ENCODE results near the gene IFT122. TPM values are rescaled to one million over a fixed set of nuclear protein-coding genes. Genes with fewer than 3 reads are reported as not detected.

The IFT122 gene
- total and polyA plus RNA-seq, 2 donors from 2014 or later, result 18.4 to 59.2 TPM

DNA sequence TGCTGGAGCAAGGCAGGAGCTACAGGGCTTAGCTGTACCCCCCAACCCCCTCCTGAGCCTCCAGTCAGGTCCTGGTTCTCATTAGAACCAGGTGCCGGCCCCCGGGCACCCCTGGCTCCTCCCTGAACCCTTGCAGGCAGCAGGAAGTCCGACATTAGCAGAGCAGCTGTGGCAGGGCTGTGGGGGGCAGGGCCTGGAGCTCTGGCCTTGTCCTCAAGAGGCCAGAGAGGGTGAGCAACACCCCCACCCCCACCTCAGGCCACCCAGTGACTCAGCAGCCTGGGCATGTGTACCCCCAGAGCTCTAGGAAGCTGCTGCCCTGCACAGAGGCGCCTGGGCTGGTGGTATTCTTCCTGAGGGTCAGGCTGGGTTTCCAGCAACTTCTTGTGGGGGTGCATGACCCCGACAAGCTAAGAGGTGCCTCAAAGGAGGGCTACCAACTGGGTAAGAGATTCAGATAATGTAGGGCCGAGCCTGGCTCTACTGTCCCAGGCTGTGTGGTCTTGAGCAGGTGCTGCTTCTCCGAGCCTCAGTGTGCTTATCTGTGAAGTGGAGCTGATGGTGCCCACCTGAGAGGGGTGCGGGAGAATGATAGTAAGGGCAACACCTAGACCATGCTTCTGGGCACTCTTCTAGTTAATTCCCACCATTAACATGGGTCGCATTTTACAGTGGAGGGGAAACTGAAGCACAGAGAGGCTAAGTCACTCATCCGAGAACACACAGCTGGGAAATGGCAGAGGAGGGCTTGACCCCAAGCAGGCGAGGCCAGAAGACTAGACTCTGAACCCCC, 118.9 kb downstream of the IFT122 start:
- DNase-seq, result peak in 1 of 5 donors; percentile 71
- no peaks in the 10 kb centered on the region for H3K9me3 ChIP-seq (ENCODE audit: control insufficient read depth in 2 of 3, insufficient read depth in 1 of 3, low read length in 3 of 3)
- TF ChIP-seq, protein P1, sequence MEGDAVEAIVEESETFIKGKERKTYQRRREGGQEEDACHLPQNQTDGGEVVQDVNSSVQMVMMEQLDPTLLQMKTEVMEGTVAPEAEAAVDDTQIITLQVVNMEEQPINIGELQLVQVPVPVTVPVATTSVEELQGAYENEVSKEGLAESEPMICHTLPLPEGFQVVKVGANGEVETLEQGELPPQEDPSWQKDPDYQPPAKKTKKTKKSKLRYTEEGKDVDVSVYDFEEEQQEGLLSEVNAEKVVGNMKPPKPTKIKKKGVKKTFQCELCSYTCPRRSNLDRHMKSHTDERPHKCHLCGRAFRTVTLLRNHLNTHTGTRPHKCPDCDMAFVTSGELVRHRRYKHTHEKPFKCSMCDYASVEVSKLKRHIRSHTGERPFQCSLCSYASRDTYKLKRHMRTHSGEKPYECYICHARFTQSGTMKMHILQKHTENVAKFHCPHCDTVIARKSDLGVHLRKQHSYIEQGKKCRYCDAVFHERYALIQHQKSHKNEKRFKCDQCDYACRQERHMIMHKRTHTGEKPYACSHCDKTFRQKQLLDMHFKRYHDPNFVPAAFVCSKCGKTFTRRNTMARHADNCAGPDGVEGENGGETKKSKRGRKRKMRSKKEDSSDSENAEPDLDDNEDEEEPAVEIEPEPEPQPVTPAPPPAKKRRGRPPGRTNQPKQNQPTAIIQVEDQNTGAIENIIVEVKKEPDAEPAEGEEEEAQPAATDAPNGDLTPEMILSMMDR (IDR thresholded peaks at IDR 0.05; ENCODE audit: borderline replicate concordance, extremely low read depth, insufficient read depth), result no peak
- H3K36me3 ChIP-seq (ENCODE audit: control insufficient read depth in 2 of 3, insufficient read depth in 3 of 3, low read length in 3 of 3), result no peaks in the 10 kb centered on the region
- H3K4me1 ChIP-seq (ENCODE audit: control insufficient read depth in 2 of 3, insufficient read depth in 2 of 3, low read depth in 1 of 3, low read length in 3 of 3), result peaks cover 3 to 20% (median 3%) of the 10 kb centered on the region in 3 donors
- intact Hi-C loops (cut with DNase I), result no loop called here
- no peak overlapping the region for H3K4me3 ChIP-seq (ENCODE audit: low read length in 3 of 3)
- FAIRE-seq, result no peak
- H3K27ac ChIP-seq (ENCODE audit: low read depth in 2 of 2, low read length in 2 of 2), result no peak overlapping the region
- H3K27me3 ChIP-seq (ENCODE audit: control insufficient read depth, insufficient read depth, low read length), result no peaks in the 10 kb centered on the region
- H3K9ac ChIP-seq (ENCODE audit: low read length in 3 of 3), result no peak overlapping the region

DNA sequence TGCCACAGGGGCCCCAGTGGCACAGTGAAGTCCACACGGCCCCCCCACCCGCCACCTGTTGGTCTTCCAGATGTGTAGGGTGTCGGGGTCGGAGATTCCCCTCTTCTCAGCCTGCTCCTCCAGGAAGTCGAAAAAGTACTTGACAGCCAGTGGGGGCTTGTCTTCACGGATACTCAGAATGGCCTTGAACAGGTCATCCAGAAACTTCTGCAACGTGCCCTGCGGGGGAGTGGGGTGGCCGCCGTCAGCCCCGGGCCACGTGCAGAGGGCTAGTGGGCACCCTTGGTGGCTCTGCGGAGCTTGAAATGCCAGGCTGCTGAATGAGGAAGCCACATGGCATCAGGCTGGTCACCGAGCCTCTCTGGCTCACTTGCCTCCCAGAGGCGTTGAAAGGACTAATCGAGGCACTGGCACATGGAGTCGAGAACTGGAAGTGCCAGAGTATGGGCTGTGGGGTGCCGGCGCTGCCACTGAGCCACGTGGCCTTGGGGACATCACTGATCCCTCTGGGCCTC, 119.6 kb downstream of the IFT122 start:
- TF ChIP-seq, protein P1 (IDR thresholded peaks at IDR 0.05; ENCODE audit: borderline replicate concordance, extremely low read depth, insufficient read depth), result no peak
- no peaks in the 10 kb centered on the region for H3K27me3 ChIP-seq (ENCODE audit: control insufficient read depth, insufficient read depth, low read length)
- no peaks in the 10 kb centered on the region for H3K36me3 ChIP-seq (ENCODE audit: control insufficient read depth in 2 of 3, insufficient read depth in 3 of 3, low read length in 3 of 3)
- intact Hi-C loops (cut with DNase I), result no loop called here
- DNase-seq (no peak), FAIRE-seq (no peak)
- H3K4me3 ChIP-seq (ENCODE audit: low read length in 3 of 3), result no peak overlapping the region
- no peaks in the 10 kb centered on the region for H3K9me3 ChIP-seq (ENCODE audit: control insufficient read depth in 2 of 3, insufficient read depth in 1 of 3, low read length in 3 of 3)
- peaks cover 3 to 19% (median 3%) of the 10 kb centered on the region in 3 donors for H3K4me1 ChIP-seq (ENCODE audit: control insufficient read depth in 2 of 3, insufficient read depth in 2 of 3, low read depth in 1 of 3, low read length in 3 of 3)
- H3K9ac ChIP-seq (ENCODE audit: low read length in 3 of 3), result no peak overlapping the region
- no peak overlapping the region for H3K27ac ChIP-seq (ENCODE audit: low read depth in 2 of 2, low read length in 2 of 2)

- H3K27ac ChIP-seq (ENCODE audit: low read depth in 2 of 2, low read length in 2 of 2), result peak overlapping the region; percentile 47 to 75
- no peaks in the 10 kb centered on the region for H3K27me3 ChIP-seq (ENCODE audit: control insufficient read depth, insufficient read depth, low read length)
- no peak overlapping the region for H3K4me3 ChIP-seq (ENCODE audit: low read length in 3 of 3)
- no peaks in the 10 kb centered on the region for H3K36me3 ChIP-seq (ENCODE audit: control insufficient read depth in 2 of 3, insufficient read depth in 3 of 3, low read length in 3 of 3)
- TF ChIP-seq, protein P1 (IDR thresholded peaks at IDR 0.05; ENCODE audit: borderline replicate concordance, extremely low read depth, insufficient read depth), result no peak
- DNase-seq (peak; percentile 41 to 76 (median 60)), FAIRE-seq (no peak)
- H3K9me3 ChIP-seq (ENCODE audit: control insufficient read depth in 2 of 3, insufficient read depth in 1 of 3, low read length in 3 of 3), result no peaks in the 10 kb centered on the region
- peaks cover 3 to 17% (median 3%) of the 10 kb centered on the region in 3 donors for H3K4me1 ChIP-seq (ENCODE audit: control insufficient read depth in 2 of 3, insufficient read depth in 2 of 3, low read depth in 1 of 3, low read length in 3 of 3)
- intact Hi-C loops (cut with DNase I), result no loop called here
- no peak overlapping the region for H3K9ac ChIP-seq (ENCODE audit: low read length in 3 of 3)
Measured at GRCh38 chr3:129560269-129560787, 120.3 kb downstream of the IFT122 start.
